Epithelial cell of alveolus of lung (primary cell): ENCODE measurements around the gene ZNF324B. TPM values are rescaled to one million over a fixed set of nuclear protein-coding genes. Genes with fewer than 3 reads are reported as not detected.

Experiments used
- total RNA-seq: library from RNA; depleted of rRNA; stranded (reverse); fragments of >200 nt; gene quantifications from 2 replicates; pipeline ENCODE4 v1.2.1, GENCODE V29; 2015

ZNF324B gene
- 3.6 and 5.6 TPM in 2 replicates for total RNA-seq

GRCh38 chr19:58451358-58452101 lies at the start of gene ZNF324B:
Gene ZNF324B, plus strand, starts transcription at chr19:58451622. Its CDS starts 2,080 bp downstream, at chr19:58453702.

GRCh38 chr19:58408152-58409009 lies 43.0 kb upstream of the ZNF324B start, which contains the start of gene ZNF584:
Gene ZNF584, plus strand, starts transcription at chr19:58408649. Its CDS starts 499 bp downstream, at chr19:58409148.

DNA sequence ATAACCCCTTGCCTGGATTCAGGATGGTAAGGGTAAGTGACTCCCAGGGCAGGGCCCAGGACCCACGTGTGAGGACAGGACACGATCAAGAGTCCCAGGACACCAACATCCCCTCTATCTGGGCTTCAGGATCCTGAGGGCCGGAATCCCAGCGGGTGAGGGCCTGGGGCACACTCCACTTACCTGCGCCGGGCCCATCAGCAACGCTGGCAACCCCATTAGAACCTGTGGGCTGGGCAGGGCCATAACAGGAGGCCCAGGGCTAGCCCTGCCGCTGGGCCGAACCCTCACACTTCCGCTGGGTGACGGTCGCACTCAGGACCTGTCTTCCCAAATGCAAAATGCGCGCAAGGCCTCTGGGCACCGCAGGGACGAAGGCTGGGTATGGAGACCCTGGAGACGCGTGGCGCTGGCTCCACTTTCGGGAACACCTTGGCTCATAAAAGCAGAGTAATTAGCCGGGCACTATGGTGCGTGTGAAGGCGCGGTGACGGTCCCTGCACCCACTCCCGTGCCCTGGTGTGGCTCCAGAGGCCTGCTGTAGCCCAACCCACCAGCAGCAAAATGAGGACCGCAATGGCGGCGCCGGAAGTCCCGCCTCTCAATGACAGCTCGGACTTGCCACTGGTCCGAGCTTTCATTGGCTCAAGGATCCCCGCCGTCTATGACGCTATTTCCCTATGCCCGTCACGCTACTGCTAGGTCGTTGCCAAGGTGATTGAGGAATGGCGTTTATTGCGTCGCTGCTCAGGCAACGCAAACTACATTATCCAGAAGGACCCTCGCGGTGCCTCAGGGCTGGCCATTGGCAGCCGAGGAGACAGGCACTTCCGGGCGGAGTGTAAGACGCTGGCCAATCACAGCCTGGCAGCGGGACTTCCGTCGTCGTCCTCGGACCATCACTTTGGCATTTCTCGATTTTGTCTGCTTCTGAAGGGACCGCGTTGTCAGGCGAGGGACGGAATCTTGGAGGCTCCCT lies 11.6 kb upstream of the ZNF324B start, which contains the start of gene ZNF132:
ZNF132 (minus strand) TSS at position 578 of the 979 bp plus-strand sequence; CDS start at position 246, 332 bp downstream.

DNA sequence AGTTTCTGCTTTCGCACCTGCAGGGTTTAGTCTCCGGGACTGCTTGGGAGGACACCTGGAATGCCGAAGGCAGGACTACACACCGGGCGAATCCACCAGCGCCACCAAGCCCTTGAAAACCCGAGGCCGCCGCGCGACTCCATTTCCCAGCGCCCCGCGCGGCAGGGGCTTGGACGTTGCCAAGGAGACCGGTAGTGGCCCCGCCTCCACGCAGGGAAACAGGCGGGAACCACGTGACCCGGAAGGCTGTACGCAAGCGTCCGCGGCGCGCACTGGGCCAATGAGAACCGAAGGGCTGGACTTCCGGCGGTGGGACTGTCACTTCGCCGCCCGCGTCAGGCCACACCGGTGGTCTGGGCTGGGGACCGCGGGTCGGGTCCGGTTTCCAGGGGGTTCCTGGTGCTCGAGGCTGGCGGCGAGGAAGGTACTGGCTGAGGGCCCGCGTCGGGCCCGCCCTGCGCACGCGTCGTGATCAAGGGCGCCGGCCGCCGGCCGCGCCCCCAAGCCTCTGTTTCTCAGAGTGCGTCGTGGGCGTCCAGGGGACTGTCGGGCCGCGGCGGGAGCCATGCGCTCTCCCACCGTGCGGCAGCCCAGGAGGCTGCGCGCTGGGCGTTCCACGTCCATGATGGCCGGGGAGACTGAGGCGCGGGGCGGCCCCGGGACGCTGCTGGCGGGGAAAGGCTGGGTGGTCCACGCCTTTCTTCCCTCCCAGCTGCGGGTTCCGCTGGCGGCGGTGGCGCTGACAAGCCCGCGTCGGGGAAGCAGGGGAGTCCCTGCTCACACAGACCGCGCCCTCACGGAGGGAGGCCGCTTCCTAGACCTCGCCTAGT lies 15.6 kb downstream of the ZNF324B start, which contains the start of gene ZNF324:
ZNF324 (plus strand) TSS at position 321 of the 830 bp plus-strand sequence. CDS start 2,106 bp downstream, outside the sequence.

GRCh38 chr19:58475714-58476497 lies 24.5 kb downstream of the ZNF324B start, which contains the start of gene ZNF446:
Gene ZNF446, plus strand, starts transcription at chr19:58476352. Its CDS starts 867 bp downstream, at chr19:58477219.

Other genes starting within 250 kb of the ZNF324B start
- gene ZNF544, start 222.7 kb upstream of the ZNF324B start, total RNA-seq = 27.8 and 37.7 TPM in 2 replicates
- 4.8 and 8.3 TPM in 2 replicates for gene ZNF8, start 172.7 kb upstream of the ZNF324B start, total RNA-seq
- gene ERVK3-1, start 146.2 kb upstream of the ZNF324B start, total RNA-seq = 22.1 and 35.2 TPM in 2 replicates
- gene ZSCAN22, start 124.6 kb upstream of the ZNF324B start, total RNA-seq = 1.4 and 2.6 TPM in 2 replicates
- 5.0 and 69.1 TPM in 2 replicates for gene A1BG, start 98.1 kb upstream of the ZNF324B start, total RNA-seq
- 0.52 and 1.5 TPM in 2 replicates for gene ZNF497, start 88.9 kb upstream of the ZNF324B start, total RNA-seq
- gene ZNF837, start 70.6 kb upstream of the ZNF324B start, total RNA-seq = 3.6 and 9.1 TPM in 2 replicates
- 2,789 and 3,465 TPM in 2 replicates for gene RPS5, start 64.4 kb upstream of the ZNF324B start, total RNA-seq
- 2.0 TPM in 1 of 2 replicates, not detected in the other for gene RNF225, start 56.0 kb upstream of the ZNF324B start, total RNA-seq
- 12.3 and 13.3 TPM in 2 replicates for gene ZNF584, start 43.0 kb upstream of the ZNF324B start, total RNA-seq
- 3.7 and 5.9 TPM in 2 replicates for gene ZNF132, start 11.5 kb upstream of the ZNF324B start, total RNA-seq
- gene ZNF324, start 15.5 kb downstream of the ZNF324B start, total RNA-seq = 12.3 and 13.2 TPM in 2 replicates
- gene ZNF446, start 24.7 kb downstream of the ZNF324B start, total RNA-seq = 8.0 and 11.5 TPM in 2 replicates
- gene SLC27A5, start 60.4 kb downstream of the ZNF324B start, total RNA-seq = 12.4 and 12.5 TPM in 2 replicates
- gene ZBTB45, start 68.2 kb downstream of the ZNF324B start, total RNA-seq = 12.4 and 15.0 TPM in 2 replicates
- 357 and 476 TPM in 2 replicates for gene TRIM28, start 92.4 kb downstream of the ZNF324B start, total RNA-seq
- 132 and 211 TPM in 2 replicates for gene CHMP2A, start 103.5 kb downstream of the ZNF324B start, total RNA-seq
- 31.3 and 45.5 TPM in 2 replicates for gene UBE2M, start 107.0 kb downstream of the ZNF324B start, total RNA-seq
- 3.9 and 14.6 TPM in 2 replicates for gene MZF1, start 121.7 kb downstream of the ZNF324B start, total RNA-seq